Hematopoietic multipotent progenitor cell treated with erythropoietin and hydrocortisone succinate and interleukin-3 and kit ligand, for 6 days (in vitro differentiated cells): ENCODE measurements around the gene BDH1.
A peak's percentile ranks its signal among the peaks of the same experiment; 100 is the strongest.

Experiments used
- DNase-seq: peaks from one replicate; pipeline ENCODE4 v3.0.0-alpha.2; 2015

Gene BDH1

DNA sequence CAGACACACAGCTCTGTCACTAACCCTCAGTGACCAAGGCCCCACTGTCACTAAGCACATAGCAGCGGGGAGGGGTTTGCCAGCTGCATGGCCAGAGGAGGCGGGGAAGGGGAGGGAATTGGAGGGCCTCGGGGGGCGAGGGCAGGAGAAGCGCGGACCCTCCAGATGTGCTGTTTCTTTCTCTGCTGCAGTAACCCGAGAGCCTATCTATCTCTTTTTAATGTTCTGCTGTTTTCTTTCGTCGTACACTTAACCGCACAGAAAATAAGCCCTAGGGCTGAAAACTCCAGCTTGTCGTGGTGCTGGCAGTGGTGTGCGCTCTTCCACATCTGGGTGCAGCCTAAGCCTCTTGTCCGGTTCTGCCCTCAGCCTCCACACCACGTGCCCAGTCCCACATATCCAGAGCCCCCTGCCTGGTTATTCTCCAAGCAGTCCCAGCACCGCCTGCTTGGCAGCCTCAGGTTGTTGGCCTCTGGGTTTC lies 51.1 kb downstream of the BDH1 start:
- no peak for DNase-seq

DNA sequence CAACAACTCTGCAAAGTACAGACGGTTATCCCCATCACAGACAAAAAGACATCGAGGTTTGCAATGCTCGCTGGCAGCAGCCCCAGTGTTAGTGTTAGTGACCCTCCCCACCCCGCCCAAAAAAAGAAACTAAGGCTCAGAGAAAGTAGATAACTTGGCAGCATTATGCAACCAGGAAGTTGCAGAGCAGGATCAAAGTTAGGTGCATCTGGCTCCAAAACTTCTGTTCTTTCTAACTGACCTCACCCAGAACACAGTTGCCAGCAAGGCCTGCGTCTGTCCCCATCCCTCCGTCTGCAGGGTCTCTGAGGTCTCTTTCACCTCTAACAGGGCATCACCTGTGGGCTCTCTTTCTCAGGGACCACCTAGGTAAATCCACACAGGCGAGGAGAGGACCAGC lies 51.5 kb downstream of the BDH1 start:
- peak; percentile 35 for DNase-seq

DNA sequence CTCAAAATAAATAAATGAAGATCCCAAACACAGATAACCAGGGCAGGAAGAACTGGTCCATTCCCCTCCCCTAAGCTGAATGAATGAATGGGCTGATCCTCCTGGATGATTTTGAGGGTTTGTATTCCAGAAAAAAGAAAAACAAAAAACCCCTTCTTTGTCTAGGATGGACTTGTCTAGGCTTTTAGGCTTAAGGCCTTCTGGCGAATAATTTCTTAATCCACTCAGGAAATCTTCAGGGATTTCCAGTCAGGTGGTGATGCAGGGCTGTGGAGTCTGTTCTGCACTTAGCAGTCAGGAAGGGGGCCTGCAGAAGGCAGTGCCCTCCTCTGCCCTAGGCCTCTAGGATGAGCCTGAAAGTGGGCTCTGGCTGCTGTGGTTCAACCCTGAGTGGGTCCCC lies 52.1 kb downstream of the BDH1 start:
- DNase-seq: no peak

DNA sequence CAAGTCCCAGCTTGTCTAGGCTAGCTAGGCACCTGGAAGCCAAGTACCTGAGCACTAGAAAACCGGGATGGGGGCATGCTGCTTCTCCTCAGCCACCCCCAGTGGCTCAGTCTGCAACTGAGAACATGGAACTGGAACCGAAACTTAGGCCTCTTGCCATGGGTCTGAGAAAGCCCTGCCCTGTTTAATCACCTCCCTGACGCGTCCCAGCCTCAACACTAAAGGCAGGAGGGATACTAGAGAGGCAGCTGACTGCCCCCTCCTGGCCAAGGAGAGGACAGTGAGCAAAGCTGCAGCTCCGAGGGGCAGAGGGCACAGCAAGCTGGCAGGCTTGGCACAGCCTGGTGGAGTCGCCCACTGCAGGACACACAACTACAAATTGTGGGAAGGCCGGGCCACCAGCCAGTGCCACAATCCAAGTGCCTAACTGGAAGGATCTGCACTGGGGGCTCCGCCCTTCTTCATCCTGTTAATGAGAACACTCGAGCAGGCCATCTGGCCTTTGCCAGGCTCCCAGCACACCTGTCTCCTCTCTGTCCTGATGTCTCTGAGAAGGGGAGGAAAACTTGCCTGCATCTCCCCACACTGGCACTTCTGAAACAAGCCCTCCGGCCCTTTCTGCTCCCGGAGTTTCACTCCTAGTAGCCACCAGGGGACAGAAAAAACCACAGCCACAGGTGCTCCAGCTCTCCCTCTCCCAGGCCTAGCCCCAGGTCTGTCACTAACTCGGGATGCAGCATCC lies 53.7 kb downstream of the BDH1 start:
- peak; percentile 78 for DNase-seq

DNA sequence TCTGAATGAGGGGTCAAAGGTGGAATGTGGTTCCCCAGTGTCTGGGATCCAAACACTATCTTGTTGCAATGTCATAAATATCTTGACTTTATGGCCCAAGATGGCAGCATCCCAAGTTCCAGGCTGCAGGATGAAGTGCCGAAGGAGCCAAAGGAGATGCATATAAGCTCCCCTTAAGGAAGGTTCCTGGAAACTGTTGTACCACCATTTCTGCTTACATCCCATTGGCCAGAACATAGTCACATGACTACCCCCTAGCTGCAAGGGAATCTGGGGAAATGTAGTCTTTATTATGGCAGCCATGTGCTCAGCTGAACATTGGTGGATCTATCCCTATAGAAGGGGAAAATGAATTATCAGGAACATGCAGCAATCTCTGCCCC lies 54.3 kb downstream of the BDH1 start:
- DNase-seq: peak; percentile 47

DNA sequence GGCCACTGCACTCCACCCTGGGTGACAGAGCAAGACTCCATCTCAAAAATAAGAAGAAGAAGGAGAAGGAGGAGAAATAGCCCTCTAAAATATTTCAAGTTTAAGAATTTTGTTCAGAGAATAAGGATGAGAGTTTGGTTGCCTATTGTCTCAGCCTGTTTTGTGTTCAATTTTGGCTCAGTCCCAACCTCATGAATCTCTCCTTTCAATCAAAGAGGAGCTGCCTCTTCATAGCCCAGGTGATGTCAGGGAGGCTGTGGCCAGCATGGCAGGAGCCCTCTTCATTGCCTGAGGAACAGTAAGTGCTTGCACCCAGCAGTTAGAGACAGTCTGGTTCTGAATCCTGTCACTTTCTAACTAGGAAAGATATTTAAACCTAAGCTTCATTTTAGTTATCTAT lies 55.0 kb downstream of the BDH1 start:
- no peak for DNase-seq

DNA sequence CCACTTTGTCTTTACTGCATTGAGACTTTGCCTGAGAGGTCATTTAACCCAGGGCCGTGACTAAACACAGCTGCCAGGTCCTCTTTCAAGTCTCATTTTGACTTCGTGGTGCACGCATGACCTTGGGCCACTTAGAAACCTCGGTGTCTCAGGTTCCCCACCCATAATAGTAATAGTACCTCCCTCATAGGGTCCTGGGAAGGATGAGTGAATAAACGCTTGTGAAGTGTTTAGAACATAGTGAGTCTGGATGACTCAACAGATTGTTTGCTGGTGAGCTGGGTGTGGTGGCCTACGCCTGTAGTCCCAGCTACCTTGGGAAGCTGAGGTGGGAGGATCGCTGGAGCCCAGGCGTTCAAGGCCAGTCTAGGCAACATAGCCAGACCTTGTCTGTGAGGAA lies 56.3 kb downstream of the BDH1 start:
- no peak for DNase-seq

DNA sequence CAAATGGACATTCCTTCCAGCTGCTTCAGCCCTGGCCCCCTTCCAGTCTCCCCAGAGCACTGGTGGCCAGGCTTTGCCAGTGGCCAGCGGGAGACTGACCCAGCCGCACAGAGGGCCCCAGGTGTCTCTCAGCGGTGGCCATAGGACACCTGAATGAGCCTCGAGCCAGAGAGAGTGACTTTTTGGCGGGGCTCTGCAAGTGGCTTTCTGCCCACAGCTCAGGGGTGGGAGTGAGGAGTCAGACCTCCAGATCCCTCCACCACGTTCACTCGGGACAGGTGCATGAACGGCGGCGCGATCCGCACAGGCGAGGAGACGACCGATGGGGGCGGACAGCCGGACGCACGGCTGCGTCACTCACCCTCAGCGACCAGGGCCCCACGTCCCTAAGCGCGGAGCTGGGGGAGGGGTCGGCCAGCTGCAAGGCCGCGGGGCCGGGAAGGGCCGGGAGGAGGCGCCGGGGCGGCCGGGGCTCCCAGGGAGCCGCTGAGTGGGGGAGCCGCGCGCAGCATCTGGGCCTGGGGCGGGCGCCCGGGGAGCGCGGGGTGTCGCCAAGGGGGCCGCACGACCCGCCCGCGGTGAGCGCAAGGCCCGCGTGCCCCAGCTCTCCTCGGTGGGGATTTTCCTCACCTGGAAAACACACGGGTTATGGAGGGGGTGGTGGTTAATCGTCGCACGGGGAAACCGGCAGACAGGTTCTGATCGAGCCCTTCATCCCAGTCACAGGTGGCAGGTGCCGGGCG lies 57.1 kb downstream of the BDH1 start:
- no peak for DNase-seq

DNA sequence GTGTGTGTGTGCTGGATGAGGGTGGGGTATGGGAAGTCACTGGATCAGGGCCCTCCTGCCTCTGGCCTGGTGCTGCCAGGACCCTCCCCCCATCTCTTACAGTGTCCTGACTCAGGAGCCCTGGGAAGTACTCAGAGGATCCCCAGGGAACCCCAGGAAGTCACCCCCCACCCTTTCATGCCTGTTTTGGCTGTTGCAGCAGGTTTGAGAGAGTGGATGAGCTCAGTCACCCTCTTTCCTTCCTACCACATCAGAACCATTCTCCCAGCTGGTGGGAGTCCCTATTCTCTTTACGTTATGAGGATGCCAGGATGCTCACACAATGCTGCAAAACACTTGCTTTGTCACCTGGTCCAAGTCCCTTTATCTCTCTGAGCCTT lies 59.0 kb downstream of the BDH1 start:
- DNase-seq: no peak

DNA sequence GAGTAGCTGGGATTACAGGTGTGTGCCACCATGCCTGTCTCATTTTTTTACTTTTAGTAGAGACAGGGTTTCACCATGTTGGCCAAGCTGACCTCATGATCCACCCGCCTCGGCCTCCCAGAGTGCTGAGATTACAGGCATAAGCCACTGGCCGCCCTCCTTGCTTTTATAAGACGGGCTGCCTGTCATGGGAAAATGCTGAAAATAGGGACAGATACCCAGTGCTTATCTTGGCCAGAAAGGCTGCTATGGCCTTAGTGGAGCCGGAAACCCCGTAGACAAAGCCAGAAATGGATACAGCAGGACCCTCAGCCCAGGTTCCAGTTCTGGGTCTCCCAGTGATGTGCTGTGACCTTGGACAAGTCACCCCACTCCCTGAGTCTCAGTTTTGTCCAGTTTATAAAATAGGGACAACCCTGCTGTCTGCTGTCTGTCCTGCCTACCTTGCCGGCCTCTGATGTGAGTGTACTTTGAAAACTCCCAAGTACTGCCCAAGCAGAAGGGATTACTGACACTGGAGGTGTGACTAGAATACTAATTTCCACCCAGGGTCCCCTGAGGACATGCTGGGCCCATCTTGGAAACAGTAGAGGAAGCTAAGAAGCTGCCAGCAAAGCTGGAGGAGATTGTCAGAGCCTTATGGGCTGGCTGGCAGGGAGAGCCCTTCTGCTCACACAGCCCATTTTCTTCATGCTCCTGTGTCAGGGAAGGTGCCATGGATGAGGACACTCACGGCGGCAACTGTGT lies 59.6 kb downstream of the BDH1 start:
- no peak for DNase-seq

DNA sequence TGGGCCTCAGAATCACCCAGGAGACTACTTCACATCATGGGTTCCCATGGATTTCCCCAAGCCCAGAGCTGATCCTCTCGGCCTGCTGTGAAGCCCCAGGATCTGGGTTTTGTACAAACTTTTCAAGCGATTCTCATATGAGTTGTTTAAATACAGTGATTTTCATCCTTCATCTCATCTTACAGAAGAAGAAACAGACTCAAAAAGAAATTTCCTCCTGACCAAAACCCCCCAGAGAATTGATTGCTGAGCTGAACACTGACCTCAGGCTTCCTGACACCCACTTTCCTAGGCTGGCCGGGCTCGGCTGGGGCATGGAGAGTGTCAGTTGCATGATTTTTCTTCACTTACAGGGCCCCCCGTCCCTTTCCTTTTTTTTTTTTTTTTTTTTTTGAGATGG lies 60.3 kb downstream of the BDH1 start:
- no peak for DNase-seq

DNA sequence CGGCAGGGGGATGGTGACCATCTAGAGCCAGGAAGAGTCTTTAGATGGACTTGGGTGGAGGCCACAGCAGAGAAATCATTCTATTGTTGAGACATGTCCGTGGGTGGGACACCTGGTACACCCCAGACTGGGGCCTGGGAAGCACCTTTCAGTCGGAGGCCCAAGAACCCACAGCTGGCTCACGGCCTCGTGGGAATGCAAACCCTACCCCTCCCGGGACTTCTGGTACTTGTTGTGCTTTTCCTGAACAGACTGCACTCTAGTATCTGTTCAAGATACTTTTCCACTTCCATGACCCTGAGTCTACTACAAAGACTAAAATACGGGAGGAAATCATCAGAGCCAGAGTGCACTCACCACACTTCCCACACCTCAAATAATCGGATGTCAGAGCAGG lies 60.7 kb downstream of the BDH1 start:
- DNase-seq: no peak

DNA sequence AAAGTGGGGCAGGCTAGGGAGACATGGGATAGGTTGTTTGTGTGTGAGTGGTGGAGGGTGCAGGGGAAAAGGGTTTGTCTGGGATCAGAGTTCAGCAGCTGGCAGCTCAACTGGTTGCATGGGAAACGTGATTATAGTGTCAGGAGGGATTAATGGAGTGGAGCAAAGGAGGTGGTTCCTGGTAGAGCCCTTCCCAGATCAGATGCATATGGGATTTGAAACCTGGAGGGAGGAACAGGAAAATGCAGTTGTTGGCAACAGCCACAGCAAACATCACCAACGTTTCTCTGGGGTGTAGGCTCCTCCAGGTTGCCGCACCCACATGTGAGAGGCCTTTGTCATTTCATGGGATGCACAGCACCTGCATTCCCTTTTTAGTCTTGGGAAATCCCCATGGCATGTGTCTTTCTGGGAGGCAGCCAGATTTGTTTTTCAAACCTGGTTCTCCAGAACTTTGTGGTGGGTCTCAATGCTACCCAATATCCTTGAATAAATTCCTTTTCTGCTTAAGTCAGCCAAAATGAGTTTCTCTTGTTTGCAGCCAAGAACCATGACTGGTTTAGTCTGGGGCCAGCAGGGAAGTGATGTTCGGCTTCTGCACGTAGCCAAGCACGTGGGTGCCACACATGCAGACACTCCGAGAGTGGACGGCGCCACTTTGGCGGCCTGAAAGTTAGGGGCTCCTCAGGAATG lies 61.3 kb downstream of the BDH1 start:
- no peak for DNase-seq

DNA sequence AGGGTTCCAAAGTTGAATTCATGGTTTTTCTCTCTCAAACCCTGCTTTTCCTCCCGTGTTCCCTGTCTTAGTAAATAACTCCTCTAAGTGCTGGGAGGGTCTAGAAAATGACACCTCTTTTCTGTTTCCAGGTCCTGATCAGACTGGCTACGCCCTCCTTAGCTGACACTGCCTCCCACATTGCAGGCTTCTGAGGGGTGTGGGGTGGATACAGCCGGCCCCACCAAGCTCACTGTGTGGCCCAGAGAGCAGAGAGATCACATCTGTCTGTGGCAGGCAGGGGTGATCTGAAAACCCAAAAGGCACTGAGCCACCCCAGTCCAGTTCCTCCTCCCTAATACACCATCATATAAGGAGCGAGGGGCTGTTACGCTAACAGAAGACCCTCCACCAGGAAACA lies 62.7 kb downstream of the BDH1 start:
- DNase-seq: no peak

DNA sequence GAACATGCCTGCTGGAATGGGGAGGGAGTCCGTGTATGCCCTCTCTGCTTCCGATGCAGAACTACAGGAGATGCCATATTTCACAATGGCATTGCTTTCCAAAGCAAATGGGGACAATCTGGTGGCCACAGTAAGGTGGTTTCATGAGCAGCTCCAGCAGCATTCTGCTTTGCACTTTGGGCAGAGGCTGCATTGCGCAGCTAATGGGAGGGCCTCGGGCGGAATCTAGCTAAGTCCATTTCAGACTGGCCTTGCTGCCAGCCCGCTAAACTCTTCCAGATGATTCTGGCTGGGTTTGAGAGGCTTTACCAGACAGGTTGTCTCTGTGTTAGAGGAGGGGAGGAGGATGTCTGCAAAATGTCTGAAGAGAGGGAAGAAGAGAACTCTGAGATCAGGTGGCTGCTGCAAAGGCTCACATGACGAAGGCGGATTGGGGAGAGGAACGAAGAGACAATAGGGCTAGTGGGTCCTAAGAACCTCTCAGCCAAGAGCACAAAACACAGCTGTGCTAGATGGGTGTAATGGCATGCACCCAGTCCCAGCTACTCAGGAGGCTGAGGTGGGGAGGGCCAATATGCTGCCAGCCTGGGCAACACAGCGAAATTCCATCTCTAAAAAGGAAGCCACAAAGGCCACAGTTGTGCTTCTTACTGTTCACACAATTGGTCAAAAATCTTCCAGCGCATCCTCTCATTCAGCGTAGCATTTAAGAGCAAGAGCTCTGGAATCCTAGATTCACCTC lies 63.7 kb downstream of the BDH1 start:
- no peak for DNase-seq

DNA sequence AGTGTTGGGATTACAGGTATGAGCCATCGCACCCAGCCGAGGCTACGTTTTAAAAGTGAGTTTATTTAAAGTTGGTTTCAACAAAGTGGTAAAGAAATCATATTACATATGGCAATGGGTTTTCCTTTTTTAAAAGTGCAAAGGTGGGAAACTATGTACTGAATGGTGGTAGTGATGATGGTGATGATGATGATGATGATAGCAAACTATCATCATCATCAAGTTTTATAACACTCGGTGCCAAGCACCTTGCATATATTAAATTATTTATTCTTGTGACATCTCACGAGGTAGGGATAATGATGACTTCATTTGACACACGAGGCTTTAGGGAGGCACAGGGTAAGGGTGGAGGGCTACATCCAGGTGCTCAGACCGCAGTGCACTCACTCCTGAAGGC lies 64.3 kb downstream of the BDH1 start:
- DNase-seq: no peak

DNA sequence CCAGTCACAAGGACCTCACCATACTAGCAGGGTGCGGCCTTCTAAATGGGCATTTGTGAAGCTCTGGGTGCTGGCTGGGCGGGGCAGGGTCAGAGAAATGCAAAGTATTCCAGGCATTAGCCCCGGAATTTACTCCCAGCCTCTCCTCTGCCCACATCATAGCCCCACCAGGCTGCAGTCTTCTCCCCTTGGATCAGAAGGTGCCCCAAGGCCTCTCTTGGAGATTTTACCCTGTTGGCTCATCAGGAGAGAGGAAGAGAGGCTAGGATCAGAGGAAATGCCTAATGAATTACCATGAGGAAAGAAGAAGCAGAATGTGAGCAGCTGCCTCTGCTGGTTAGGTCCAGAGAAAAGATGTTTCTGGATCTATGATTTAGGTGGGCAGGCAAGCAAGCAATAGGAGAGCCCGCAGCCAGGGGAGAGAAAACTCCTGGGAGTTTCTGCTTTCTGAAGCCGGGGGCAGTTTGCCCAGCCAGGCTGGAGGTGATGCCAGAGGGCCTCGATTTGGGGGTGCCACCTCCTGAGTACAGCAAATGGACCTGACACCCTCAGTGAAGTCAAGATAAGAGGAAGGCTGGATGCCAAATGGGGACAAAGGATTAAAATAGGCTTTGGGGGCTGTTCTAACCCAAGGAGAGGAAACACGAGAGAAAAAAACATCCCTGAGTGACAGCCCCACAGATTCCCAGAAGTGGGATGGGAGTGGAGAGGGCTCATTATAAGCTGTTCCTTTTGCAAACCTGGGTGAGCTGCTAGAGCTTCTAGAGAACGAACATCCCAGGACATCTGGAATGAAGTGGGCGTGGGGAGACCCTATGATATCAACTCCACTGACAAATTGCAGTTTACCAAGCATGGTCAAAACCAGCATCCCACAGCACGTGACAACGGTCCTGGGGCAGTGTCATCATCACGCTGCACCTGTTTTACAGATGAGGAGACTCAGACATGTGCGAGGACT lies 65.4 kb downstream of the BDH1 start:
- no peak for DNase-seq

DNA sequence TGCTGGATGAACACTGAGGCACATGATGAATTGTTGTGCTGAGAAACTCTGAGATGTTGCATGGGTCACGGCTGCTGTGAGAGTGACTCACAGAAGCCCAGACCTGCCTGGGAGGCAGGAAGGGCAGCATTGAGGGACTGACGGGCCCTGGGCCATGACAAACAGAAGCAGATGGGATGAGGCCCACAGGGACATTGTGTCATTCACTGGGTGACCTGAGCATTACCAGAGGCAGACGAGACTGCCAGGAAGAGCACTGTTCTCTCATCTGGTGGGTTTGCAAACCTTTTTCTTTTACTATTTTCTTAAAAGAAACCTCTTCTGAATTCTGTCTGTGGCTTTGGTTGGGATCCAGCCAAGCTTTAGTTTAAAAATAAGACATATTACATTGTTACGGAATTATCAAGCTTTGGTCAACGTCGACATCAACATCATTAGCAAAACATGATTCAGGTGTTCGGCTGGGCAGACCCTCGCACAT lies 67.8 kb downstream of the BDH1 start:
- no peak for DNase-seq

DNA sequence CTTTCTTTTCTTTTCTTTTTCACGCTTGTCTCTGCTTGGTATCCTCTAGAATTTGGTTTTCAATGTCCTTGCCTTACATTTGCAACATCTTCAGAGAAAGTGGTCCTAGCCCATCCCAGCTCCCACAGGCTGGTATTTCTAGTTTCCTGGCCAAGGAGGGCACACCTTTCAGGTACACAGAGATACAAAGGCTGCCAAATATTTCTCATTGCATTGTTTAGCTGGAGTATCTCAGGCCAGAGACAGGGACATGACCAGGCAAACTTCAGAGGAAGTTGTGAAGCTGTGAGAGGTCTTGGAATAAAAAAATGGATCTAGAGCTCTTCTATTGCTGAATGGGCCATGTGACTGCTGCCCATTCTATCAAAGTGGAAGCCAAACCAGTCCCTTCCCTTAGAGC lies 68.9 kb downstream of the BDH1 start:
- DNase-seq: no peak

DNA sequence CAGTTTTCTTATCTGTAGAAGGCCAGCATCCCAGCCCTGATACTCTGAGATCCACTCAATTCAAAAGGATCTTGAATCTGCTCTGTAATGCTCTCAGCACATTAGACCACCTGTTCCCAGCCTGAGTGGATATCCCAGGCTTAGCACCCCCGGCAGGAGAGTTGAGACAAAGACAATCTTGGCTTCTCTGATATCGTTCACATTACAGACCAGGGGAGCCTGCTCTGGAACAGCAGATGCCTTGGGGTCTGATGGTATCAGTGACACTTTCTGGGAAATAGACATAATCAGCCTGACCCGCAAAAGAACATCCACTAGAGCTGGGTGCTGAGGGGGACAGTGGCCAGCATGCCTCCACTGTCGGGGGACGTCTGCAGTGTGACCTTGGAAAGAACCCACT lies 70.6 kb downstream of the BDH1 start:
- DNase-seq: no peak

DNA sequence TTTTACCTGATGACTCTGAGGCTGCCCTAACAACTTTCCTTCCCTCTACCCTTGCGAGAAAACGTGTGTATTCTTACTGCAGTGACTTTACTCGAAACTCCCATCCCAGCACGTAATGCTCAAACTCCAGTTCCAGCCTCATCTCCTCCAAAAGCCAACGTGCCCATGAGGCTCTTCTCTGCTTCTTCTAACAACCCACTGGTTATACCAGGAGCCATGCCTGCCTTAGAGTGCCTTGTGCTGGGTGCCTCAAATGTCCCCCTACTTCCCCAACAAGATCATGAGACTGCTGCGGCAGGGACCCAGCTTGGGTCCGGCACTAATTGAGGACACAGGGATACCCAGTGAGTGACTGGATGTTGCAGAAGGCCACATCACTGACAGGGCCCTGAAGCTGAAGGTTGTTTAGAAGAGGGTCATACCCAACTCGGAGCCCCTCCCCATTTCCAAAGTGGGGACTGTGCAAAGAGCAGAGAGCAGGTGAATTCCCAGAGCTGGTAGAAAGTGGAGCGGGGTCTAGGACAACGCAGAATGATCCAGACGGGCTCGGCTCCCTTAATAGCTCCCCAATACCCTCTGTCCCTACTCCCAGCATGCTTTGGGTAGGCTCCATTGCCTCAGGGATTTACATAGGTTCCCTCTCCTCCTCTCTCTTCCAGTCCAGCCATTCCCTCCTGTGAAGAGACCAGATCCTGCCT lies 71.4 kb downstream of the BDH1 start:
- no peak for DNase-seq
